GM20431 (cell line): Measurements from ENCODE around the gene CLVS2.

Source experiments
- in situ Hi-C: fragments of 300-500 bp; cut with MseI, MboI; formaldehyde crosslinking; loops from one replicate; pipeline ENCODE4 v1.15.0; 2020; ENCODE audit warnings: low sequenced_read_pairs; ENCODE audit not compliant: unreplicated experiment

CLVS2 gene, protein sequence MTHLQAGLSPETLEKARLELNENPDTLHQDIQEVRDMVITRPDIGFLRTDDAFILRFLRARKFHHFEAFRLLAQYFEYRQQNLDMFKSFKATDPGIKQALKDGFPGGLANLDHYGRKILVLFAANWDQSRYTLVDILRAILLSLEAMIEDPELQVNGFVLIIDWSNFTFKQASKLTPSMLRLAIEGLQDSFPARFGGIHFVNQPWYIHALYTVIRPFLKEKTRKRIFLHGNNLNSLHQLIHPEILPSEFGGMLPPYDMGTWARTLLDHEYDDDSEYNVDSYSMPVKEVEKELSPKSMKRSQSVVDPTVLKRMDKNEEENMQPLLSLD

DNA sequence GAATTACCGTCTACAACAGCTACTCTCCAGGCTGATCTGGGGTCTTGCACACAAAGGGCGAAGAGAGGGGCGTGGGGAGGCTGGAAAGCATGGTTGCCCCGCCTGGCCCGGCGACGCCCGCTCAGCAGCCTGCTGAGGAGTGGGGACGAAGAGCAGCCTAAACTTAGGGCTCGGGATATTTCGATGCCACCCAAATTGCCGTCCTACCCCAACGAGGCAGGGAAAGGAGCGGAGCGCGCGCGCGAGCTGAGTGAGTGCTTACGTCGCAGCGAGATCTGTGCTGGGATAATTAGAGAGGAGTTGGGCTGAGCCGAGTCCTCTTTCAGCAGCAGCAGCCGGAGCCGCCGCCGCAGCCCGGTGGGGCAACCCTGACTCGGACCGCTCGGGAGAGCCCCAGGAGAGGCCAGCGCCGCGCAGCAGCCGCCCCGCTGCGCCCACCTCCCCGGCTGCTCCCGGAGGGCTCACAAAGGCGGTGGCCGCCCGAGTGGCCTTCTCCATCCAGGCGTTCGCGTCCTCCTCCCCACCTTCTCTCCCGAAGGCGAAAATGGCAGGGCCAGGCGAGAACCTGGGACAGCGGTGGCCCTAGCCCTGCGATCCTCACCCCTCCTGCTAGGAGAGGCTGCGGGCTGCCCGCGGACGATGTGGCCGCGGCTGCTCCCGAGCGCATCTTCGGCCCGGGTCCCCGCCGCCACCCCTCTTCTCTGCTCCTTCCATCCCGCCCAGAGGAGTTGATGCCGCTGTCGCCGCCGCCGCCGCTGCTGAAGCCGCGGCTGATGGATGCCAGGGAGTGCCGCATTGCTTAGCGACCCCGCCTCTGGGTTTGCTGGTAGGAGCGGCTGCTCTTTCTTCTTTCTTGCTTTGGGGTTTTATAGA is at the start of gene CLVS2:
Gene CLVS2, plus strand, starts transcription at position 315 of the 873 bp plus-strand sequence. CDS start 1,543 bp downstream, outside the sequence.
- in situ Hi-C loops = no loop called here

DNA sequence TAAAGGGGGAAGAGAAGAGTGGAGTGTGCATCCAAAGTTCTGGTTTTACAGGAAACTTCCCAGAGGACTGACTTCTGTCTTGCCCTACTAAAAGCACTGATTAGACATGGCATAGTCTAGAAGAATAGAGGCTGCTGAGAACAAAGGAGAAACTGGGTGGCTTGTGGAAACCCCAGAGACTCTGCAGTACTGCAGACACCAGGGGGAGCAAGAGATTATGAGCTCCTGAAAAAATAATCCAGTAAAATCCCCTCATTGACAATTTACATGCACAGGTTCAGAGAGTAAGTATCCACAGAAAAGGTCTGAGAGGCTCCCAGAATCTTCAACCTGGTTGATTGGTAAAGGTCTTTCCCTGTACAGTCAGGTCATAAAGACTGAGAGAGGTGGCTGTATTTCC is 48.7 kb upstream of the CLVS2 start:
- in situ Hi-C loops = no loop called here

DNA sequence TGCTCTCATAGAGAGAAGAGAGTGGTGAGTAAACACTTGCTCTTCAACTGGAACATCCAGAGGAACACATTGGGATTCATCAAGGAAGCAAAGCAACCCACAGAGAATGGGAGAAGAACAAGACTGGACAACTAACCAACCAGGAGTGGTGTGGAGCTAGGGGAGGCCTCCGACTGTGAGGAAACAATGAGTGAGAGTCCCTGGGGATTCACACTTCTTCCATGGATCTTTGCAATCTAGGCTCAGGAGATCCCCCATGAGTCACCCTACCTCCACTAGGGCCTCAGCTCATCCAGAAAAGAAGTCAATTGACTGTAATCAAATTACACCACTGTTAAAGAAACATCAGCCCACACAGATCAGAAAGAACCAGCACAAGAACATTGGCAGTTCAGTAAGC is 42.3 kb upstream of the CLVS2 start:
- in situ Hi-C loops = no loop called here

DNA sequence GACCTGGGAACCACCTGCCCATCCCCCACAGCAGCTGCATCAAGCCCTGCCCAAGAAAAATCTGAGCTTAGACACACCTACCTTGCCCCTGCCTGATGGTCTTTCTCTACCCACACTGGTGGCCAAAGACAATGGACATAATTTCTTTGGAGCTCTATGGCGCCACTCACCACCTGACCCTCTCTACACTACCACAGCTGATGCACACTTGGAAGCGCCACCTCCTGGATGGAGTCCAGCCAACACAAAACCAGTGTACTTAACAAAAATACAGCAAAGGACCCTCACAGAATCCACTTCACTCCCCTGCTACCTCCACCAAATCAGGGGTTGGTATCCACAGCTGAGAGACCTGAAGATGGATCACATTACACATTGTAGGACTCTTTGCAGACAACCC is 39.7 kb upstream of the CLVS2 start:
- in situ Hi-C loops = no loop called here

DNA sequence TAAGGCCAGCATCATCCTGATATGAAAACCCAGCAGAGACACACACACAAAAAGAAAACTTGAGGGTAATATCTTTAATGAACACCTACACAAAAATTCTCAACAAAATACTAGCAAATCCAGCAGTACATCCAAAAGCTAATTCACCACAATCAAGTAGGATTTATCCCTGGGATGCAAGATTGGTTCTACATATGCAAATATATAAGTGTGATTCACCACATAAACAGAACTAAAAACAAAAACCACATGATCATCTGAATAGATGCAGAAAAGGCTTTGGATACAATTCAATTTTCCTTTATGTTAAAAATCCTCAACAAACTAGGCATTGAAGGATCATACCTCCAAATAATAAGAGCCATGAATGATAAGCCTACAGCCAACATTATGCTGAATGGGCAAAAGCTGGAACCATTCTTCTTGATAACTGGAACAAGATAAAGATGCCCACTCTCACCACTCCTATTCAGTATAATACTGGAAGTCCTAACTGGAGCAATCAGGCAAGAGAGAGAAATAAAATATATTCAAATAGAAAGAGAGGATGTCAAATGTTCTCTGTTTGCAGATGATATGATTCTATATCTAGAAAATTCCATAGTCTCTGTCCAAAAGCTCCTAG is 33.9 kb upstream of the CLVS2 start:
- in situ Hi-C loops = no loop called here

DNA sequence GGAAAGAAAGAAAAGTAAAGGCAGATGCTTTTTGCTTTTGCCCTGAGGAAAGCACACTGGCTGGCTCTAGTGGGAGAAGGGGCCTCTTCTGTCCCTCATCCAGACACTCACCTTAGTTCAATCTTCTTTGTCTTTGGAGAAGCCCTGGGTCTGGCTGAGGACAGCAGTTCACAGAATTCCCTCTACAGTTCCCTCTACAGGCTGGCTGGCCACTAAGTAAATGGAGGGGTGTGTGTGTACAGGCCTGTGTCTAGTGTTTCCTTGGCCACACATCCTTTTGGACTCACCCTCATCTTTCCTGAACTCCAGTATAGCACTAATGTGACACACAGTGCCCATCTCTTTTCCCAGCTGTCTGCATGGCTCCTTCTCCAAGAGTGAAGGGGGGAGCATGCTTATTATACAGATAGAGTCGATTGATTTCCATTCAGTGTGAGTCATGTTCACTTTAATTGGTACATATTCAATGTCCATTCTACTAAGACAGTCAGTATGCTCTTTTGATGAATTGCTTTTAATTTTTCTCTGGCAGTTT is 26.0 kb upstream of the CLVS2 start:
- in situ Hi-C loops = no loop called here

DNA sequence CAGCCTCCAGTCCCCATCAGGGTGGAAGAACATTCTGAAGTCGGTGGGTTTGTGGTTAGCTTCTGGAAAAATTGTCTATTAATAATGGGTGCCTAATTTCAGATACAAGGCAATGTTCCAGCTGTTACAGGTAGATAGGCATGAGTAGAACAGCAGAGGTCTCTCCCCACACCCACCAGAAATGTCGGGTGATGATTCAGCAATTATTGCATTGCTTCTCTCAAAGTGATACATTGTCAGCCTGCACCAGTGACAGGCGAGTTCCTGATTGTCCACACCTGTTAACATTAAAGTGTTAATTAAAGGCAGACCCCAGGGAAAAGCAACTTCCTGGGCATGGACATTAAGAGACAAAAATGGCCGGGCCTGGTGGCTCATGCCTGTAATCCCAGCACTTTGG is 18.9 kb upstream of the CLVS2 start:
- in situ Hi-C loops = no loop called here

DNA sequence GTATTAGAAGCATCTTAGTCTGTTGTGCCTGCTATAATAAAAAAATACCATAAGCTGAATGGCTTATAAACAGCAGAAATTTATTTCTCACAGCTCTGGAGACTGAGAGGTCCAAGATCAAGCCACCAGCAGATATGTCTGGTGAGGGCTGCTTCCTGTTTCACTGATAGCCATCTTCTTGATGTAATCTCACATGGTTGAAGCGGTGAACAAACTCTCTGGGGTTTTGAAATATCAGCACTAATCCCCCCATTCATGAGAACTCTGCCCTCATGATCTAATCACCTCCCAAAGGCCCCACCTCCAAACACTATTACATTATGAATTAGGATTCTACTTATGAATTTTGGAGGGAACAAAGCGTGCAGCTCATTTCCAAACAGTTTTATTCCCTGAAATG is 11.6 kb upstream of the CLVS2 start:
- in situ Hi-C loops = no loop called here

DNA sequence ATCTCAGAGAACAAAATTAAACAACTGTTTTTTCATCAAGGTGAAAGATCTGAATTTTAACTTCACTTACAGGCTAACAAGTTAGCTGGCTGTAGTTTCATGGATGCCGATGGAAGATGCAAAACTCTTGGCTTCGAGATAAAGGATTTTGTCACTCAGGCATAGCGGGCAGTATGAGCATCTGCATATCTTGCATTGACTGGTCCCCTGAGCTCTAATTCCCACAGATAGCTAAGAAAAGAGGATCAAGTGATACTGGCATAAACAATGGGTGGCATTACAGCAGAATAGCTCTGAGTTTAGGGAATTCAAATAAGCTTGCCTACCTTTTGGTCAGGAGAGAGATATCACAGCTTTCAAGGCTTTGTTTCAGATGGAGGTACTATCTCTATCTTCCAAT is 1.8 kb upstream of the CLVS2 start:
- in situ Hi-C loops = no loop called here

DNA sequence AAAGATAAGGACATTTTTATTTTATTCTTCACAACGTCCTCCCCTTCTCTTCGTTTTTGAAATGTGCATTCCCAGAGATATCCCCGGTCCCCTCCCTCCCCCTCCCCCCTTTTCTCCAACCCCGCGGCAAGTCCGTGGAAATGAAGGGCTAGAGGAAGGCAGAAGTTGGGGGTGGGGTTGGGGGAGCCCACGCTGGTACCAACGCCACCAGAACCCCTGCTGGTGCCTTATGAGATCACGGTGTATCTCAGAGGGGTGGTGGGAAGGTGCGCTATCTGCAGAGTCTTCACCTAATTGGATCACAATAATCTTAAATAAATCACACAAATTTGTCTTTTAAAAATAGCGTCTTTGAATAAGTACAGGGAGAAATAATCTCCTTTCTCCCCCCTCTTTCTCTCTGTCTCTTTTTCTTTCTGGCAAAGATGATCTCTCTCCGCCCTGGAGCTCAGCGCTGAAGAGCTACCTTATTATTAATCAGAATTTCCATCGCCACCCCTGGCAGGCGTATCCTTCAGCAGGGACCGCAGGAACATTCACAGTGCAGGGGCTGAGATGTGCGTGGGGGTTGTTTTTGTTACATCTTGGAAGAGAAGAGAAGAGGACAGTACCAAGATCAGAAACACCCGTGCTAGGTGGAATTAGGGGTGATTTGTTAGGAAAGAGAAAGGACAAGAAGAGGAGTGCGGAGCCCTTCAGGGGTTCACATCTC is 915 bp downstream of the CLVS2 start:
- in situ Hi-C loops = no loop called here

DNA sequence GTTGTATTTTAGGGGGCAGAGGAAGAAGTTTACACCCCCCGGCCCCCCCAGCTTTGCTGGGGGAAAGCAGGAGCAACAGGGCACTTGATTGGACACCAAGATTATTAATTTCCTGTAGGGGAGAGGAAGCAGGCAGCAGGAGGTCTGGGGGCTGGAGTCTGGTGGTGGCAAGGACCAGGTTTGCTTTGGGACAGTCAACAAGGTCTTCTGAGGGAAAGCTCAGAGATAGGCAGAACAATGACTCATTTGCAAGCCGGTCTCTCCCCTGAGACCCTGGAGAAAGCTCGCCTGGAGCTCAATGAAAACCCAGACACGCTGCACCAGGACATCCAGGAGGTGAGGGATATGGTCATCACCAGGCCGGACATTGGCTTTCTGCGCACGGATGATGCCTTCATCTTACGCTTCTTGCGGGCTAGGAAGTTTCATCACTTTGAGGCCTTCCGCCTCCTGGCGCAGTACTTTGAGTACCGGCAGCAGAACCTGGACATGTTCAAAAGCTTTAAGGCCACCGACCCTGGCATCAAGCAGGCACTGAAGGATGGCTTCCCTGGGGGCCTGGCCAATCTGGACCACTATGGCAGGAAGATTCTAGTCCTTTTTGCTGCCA is 1.6 kb downstream of the CLVS2 start:
- in situ Hi-C loops = no loop called here

DNA sequence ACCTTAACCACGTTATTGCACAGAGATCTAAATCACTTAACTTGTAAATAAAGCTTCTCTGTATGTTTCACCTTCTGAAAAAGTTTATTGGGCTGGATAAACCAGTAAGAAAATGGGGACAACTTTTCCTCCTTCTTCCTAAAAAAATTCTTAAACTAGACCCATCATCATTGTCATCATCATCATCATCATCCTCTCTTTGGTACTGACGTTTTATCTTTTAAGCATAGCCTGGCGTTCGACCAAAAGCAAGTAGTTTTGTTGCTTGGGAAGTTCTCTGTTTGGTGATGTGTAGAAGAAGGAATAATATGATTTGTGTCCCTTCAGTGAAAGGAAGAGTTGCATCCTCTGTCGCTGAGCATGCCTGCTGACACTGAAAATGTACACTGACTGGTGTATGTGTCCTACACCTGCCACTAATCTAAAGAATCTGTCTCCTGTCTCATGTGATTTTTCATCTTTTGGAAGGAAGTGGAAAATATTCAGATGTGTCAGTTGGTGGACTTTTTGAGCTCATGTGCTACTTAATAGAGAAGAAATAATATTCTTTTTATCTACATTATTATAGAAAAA is 2.5 kb downstream of the CLVS2 start:
- in situ Hi-C loops = no loop called here

DNA sequence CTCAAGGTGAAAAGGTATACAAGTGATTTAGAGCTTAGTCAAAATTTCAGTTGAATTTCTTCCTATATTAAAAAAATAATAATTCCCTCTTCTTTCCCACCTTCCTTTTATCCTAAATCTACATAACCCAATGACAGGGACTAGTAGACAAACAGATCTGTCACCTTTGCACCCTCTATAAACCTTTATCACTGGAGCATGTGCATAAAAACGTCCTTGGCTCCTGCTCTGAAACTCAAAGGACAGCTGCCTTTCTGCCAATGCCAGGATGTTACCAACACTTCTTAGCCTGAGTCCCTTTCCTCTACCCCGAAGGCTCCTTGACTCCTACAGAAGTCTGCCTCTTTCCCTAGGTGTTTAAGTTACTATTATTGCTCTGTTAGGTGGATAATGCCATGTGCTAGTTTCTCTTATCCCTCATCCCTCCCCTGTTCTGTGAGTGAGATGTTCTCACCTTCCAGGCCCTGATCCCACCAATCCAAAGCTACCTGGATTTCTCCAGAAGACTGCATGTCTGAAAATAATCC is 4.3 kb downstream of the CLVS2 start:
- in situ Hi-C loops = no loop called here

DNA sequence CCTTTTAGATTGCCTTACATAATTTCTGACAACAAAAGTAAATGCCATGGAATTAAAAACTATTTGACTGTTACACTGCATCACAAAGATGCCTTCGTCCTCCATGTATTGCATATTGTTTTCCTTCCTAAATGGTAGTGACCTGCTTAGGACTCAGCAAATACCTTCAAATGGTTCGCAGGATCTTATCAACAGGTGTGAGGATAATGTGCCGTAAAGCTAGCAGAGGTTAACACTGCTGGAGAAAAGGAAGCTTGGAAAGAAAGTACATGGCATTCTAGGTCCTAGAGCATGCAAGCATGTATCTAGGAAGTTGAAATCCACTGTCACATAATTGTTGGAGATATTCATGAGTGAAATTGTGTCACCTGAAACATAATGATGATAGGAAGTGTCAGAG is 5.5 kb downstream of the CLVS2 start:
- in situ Hi-C loops = no loop called here

DNA sequence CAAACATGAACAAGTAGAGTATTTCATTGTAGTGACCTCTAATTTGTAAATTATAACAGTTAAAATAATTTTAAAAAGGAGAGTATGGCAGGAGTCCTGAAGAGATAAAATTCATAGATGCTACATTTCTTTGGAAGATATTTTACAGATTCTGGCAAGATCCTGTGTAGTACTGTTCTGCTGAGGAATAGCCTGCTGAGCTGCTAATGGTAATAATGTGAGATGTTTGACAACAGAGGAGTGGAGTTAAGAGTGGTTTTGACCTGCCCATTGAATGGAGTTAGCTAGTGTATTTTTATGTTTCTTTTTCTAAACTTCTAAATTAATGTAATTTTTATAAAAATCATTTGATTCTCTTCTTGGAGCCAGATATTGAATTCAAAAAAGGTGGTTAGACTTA is 11.8 kb downstream of the CLVS2 start:
- in situ Hi-C loops = no loop called here

DNA sequence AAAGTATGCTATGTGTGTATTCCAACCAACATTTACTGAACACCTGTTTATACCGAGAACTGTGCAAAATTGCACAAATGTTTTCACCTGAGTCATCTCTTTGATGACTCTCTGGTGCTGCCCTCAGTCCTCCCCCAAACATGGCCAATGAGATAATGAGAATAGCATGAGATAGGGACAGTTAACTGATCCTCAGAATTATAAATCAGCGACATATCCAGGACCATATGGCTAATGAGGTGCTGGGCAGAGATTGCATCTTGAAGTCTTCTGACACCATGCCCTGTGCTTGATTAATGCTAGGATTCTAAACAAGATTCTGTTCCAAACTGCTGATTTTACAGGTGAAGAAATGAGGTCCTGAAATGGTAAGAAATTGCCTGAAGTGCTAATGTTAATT is 13.0 kb downstream of the CLVS2 start:
- in situ Hi-C loops = no loop called here

DNA sequence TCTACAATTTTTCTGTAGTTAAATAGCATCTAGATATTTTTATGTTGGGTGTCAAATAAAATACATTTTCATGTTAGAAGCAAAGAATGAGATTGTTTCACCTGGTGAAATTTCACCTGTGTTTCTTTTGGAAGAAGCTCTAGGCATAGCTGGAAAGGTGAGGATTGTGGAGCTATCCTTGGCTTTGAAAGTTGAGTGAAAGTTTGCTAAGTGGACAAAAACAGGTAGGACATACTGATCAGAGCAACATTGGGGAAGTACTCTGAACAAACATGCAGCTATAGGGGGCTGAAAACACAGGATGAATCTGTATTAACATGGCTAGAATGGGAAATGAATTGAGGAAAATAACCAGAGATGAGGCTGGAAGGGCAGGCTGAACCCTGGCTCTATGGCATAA is 18.8 kb downstream of the CLVS2 start:
- in situ Hi-C loops = no loop called here

DNA sequence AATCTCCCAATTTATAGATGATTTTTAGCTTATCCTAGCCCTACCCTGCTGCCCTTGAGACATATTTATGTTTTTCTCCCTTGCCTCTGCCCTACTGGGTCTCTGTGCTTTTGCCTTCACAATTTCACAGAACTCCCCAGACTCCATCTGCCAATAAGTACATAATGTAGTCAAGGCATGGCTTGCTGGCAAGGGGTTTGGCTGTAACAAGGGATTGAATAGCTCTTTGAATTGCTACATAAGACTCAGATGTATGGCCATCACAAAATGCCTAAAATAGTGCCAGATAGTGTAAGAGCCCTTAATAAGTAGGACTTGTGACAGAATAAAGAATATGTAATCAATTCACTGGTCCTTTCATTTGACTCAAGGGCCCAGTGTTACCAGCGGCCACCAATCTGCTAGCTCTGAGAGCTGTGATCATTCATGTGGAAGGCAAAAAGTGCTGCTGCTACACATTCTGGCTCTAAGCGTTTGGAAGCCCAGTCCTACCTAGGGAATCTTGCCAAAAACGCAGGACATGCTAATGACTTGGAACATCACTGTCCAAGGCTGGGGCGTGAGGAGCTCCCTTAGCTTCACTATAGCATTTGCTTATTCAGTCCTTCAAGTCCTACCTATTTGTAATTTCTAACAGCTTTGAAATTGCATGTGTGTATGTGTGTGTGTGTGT is 20.5 kb downstream of the CLVS2 start:
- in situ Hi-C loops = no loop called here
